GM19240 (cell line): Measurements from ENCODE around the gene STAB2.
"Not testable (repeated sequence)": the region's sequence is repeated elsewhere in the genome, so short reads cannot be mapped to it uniquely, and the experiment has no call there.

ENCODE experiments used
- DNase-seq: peaks from one replicate; pipeline ENCODE4 v3.0.0; 2011; ENCODE audit warnings: low spot score; ENCODE audit not compliant: insufficient read length

The STAB2 gene

GRCh38 chr12:103807561-103808238, 220.6 kb downstream of the STAB2 start:
- no peak for DNase-seq

DNA sequence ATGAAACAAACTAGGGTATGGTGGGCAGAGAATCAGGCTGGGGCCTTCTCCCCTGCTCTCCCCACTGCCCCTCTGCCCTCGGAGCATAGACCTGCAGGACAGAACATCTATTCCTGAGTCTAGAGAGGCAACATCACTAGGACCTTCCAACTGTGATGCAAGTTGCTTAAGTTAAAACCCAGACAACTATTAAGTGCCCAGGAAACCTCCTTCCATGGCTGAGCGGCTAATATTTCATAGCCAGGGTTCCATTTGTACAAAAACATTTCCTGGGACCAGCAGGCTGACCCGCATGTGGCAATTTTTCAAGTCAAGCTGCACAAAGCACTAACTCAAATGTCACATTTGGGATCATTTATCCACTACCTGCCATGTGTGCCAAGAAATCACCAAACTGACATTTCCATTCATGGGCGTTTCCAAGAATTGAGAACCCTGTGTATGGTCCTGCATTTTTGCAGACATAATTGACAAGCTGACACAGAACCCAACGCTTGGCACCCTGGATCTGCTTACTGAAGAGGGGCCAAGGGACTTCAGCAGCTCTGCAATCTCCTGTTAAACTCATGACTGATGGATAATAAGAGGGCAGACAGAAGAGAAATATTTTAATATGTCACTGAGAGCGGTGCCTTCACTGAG, 221.3 kb downstream of the STAB2 start:
- no peak for DNase-seq

DNA sequence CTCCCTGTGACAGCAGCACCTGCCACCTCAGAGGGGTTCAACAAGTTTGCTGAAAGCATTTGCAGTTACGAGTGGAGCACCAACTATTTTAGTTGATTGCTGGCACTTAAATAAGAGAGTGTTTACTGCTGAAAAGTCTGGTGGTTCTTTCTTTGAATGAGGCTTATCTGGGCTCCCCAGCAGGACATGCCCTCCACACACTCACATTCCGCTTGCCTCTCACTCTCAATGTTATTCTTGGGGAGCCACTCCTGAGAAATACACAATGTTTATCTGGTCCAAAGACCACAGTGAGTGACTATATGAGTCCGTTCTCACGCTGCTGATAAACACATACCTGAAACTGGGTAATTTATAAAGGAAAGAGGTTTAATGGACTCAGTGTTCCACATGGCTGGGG, 222.1 kb downstream of the STAB2 start:
- no peak for DNase-seq

DNA sequence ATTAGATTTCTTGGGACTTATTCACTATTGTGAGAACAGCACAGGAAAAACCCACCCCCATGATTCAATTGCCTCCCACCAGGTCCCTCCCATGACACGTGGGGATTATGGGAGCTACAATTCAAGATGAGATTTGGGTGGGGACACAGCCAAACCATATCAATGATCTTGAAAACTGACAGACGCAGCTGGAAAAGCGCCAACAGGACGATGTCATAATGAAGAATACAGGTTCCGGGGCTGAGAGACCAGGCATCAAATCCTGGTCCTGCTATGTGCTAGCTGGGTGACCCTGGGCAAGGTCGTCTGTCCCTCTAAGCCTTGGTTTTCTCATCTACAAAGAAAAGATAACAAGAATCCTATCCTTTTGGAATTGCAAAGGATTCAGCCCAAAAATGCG, 222.6 kb downstream of the STAB2 start:
- not testable (repeated sequence) for DNase-seq

DNA sequence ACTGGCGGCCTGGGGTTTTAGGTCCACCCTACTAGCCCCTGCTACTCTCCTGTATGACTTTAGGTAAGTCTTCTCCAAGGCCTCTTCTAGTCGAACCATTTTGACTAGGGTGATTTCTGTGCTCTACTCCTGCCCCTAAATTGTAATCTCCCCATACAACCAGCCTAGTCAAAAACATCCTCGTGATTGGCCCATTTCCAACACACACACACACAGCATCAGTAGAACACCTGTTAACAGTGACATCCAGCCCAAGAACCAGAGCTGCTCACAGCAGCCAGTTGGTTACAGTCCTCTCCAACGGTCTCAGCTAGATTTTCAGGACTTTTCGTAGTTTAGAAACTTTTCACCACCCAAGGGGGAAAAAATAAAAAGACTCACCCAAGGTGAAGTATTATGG, 223.0 kb downstream of the STAB2 start:
- no peak for DNase-seq

- no peak for DNase-seq
These were observed 224.7 kb downstream of the STAB2 start for GRCh38 chr12:103811791-103812190.

- DNase-seq: no peak
These were observed 225.7 kb downstream of the STAB2 start for GRCh38 chr12:103812789-103813188.

- no peak for DNase-seq
These were observed 226.4 kb downstream of the STAB2 start for GRCh38 chr12:103813426-103813825.

GRCh38 chr12:103813949-103814348, 226.9 kb downstream of the STAB2 start:
- DNase-seq: no peak

DNA sequence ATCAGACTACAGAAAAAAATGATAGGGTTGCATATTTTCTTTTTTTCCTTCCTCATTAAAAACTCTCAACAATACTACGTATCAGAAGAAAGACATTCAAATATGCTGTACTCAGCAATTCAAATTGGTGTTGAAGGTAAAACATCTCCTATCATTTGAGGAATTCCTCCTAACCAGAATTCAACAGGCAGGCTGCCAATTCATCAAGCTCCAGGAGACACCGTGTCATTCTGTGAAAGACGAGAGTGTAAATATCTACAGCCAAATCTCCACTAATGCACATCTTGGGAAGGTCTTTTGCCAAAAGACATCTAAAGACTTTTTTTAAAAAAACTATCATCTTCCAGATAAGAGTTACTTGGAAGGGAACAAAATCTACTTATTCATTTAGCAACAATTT, 227.4 kb downstream of the STAB2 start:
- DNase-seq: no peak
